Liver (tissue), 3 donors: ENCODE measurements around the gene CLK4.

Experiments
- CTCF ChIP-seq: fragments of 150-350 bp; IDR thresholded peaks from 2 replicates; pipeline ENCODE4 v1.5.1; 2017; ENCODE audit warnings: improper control_type of control experiment, low read depth, low read length; ENCODE audit not compliant: missing input control
- EGR1 ChIP-seq, 2 donors: IDR thresholded peaks; 2 replicates each; pipeline ENCODE4 v1.6.1; 2016 to 2018; ENCODE audit warnings: antibody characterized with exemption in 2 of 2, low read depth in 2 of 2
- YY1 ChIP-seq: IDR thresholded peaks from 2 replicates; pipeline ENCODE4 v1.6.1; 2016; ENCODE audit warnings: antibody characterized with exemption, mild to moderate bottlenecking
- TF ChIP-seq, protein P1 (sequence below): IDR thresholded peaks from 2 replicates; pipeline ENCODE4 v1.6.1; 2016; ENCODE audit warnings: antibody characterized with exemption, mild to moderate bottlenecking
- donor health status: healthy.
- donor health status: healthy.

- TF ChIP-seq, protein P1, sequence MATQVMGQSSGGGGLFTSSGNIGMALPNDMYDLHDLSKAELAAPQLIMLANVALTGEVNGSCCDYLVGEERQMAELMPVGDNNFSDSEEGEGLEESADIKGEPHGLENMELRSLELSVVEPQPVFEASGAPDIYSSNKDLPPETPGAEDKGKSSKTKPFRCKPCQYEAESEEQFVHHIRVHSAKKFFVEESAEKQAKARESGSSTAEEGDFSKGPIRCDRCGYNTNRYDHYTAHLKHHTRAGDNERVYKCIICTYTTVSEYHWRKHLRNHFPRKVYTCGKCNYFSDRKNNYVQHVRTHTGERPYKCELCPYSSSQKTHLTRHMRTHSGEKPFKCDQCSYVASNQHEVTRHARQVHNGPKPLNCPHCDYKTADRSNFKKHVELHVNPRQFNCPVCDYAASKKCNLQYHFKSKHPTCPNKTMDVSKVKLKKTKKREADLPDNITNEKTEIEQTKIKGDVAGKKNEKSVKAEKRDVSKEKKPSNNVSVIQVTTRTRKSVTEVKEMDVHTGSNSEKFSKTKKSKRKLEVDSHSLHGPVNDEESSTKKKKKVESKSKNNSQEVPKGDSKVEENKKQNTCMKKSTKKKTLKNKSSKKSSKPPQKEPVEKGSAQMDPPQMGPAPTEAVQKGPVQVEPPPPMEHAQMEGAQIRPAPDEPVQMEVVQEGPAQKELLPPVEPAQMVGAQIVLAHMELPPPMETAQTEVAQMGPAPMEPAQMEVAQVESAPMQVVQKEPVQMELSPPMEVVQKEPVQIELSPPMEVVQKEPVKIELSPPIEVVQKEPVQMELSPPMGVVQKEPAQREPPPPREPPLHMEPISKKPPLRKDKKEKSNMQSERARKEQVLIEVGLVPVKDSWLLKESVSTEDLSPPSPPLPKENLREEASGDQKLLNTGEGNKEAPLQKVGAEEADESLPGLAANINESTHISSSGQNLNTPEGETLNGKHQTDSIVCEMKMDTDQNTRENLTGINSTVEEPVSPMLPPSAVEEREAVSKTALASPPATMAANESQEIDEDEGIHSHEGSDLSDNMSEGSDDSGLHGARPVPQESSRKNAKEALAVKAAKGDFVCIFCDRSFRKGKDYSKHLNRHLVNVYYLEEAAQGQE = no peak
- no peak for TF ChIP-seq CTCF
- no peak for TF ChIP-seq EGR1 (IDR thresholded peaks at IDR 0.05; ENCODE audit: low read depth in 2 of 2)
- no peak for TF ChIP-seq YY1
Measured at GRCh38 chr5:178664141-178664540, 37.3 kb upstream of the CLK4 start.
